RWPE1 (cell line): ENCODE results near the gene S1PR5.

Source experiments
- CTCF ChIA-PET: fragments of 350-600 bp; sonication (Branson Sonifier 250); formaldehyde crosslinking; extraction: SDS; loops from one replicate; lab custom pipeline; 2021; lab: Yijun Ruan, JAX
- POLR2A ChIA-PET: fragments of 400-600 bp; formaldehyde crosslinking; extraction: SDS; loops from one replicate; lab custom pipeline; 2020; ENCODE audit warnings: antibody characterized with exemption; ENCODE audit not compliant: low non-redundant PET; lab: Yijun Ruan, JAX
- DNase-seq: peaks from one replicate; pipeline ENCODE4 v3.0.0; 2012; ENCODE audit warnings: low spot score
- H3K27ac ChIP-seq: fragments of 450-650 bp; 2 replicates; pipeline ENCODE4 v1.5.1; 2017
- TF ChIP-seq, protein P1 (sequence below): fragments of 450-650 bp; conservative IDR thresholded peaks from 2 replicates; pipeline ENCODE4 v1.5.1; 2017; ENCODE audit warnings: low read depth, mild to moderate bottlenecking

Gene S1PR5, protein sequence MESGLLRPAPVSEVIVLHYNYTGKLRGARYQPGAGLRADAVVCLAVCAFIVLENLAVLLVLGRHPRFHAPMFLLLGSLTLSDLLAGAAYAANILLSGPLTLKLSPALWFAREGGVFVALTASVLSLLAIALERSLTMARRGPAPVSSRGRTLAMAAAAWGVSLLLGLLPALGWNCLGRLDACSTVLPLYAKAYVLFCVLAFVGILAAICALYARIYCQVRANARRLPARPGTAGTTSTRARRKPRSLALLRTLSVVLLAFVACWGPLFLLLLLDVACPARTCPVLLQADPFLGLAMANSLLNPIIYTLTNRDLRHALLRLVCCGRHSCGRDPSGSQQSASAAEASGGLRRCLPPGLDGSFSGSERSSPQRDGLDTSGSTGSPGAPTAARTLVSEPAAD

DNA sequence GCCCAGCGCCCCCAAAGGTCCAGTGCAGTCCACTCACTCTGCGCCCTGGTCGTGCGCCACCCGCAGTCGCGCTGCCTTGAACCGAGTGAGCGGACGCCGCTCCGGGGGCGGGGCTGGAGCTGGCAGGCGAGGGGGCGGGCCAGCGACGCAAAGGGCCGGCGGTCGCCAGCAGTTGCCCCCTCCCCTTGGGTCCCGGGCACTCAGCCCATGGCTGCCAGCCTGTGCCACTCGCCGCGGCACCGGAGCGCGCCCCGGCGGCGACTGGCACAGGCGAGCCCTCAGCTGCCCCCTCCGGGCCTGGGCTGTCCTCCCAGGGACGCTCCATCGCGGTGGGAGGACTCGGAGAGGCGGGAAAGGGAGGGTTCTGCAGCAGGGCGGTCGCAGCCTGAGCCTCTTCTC lies at the start of gene S1PR5:
Gene S1PR5, minus strand, starts transcription at position 87 of the 399 bp plus-strand sequence. CDS start 2,436 bp downstream, outside the sequence.
- ChIA-PET POLR2A (interaction anchor here (0.7 to 1.0 kb wide), 3 partner anchors 9 to 35 kb away, joined by 3 to 5 read pairs (median 4); no protein-coding TSS in a partner anchor), CTCF (interaction anchor here (0.6 to 2.0 kb wide), 5 partner anchors 9 to 187 kb away, joined by 3 to 8 read pairs (median 5); no protein-coding TSS in a partner anchor)
- peak within 1 kb of the TSS; percentile 91 for H3K27ac ChIP-seq
- TF ChIP-seq, protein P1, sequence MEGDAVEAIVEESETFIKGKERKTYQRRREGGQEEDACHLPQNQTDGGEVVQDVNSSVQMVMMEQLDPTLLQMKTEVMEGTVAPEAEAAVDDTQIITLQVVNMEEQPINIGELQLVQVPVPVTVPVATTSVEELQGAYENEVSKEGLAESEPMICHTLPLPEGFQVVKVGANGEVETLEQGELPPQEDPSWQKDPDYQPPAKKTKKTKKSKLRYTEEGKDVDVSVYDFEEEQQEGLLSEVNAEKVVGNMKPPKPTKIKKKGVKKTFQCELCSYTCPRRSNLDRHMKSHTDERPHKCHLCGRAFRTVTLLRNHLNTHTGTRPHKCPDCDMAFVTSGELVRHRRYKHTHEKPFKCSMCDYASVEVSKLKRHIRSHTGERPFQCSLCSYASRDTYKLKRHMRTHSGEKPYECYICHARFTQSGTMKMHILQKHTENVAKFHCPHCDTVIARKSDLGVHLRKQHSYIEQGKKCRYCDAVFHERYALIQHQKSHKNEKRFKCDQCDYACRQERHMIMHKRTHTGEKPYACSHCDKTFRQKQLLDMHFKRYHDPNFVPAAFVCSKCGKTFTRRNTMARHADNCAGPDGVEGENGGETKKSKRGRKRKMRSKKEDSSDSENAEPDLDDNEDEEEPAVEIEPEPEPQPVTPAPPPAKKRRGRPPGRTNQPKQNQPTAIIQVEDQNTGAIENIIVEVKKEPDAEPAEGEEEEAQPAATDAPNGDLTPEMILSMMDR: no peak
- DNase-seq: no peak

DNA sequence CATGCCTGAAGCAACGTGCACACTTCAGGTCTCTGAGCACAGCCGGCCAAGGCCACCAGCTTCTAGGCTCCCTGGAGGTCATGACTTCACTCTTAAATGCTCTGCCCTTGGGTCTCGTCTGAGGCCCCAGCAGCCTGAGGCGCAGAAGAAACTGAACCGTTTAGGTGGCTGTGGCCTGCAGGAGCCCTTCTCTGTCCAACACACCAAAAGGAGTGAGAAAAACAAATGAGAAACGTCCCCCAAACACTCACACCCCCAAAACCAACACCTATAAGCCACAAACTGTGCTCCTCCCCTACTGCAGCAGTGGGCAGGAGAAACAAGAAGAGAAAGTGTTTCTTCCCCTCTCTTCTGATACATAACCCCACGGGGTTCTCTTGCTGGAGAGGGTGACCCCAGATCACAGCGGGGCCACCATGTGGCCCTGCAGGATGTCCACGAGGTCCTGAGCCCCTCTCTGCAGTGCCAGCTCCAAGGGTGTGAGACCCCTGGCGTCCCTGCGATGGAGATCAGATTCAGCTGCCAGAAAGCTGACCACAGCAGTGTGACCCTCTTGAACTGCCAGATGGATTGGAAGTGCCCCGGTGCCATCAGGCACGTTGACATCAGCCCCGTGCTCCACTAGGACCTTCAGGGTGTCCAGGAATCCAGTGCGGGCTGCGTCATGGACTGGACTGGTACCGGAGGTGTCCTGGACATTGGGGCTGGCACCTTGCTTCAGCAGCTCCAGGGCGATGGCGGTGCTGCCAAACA lies 49.6 kb upstream of the S1PR5 start:
- POLR2A ChIA-PET: no interaction called here
- DNase-seq: no peak
- TF ChIP-seq, protein P1: no peak
- CTCF ChIA-PET: interaction anchor here (0.8 to 1.9 kb wide), 2 partner anchors 78 to 149 kb away, joined by 3 to 7 read pairs; no protein-coding TSS in a partner anchor
- peak overlapping the region; percentile 89 for H3K27ac ChIP-seq

DNA sequence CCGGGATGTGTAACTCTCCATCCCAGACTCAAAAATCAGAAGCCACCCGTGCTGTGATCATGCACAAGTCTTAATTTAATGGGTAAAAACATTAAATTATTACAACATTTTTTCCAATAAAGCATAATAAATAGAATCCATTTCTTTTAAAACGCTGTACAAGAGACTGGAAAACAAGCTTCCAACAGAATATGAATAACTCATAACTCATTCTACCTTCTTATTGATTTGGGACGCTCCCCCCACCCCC lies 49.1 kb upstream of the S1PR5 start:
- no peak for DNase-seq
- H3K27ac ChIP-seq: peak overlapping the region; percentile 89
- POLR2A ChIA-PET: interaction anchor here (0.7 to 0.8 kb wide), 2 partner anchors 30 to 66 kb away, joined by 3 to 9 read pairs; no protein-coding TSS in a partner anchor
- TF ChIP-seq, protein P1: no peak
- CTCF ChIA-PET: interaction anchor here (0.6 to 0.8 kb wide), 2 partner anchors 23 to 149 kb away, joined by 3 read pairs; no protein-coding TSS in a partner anchor

DNA sequence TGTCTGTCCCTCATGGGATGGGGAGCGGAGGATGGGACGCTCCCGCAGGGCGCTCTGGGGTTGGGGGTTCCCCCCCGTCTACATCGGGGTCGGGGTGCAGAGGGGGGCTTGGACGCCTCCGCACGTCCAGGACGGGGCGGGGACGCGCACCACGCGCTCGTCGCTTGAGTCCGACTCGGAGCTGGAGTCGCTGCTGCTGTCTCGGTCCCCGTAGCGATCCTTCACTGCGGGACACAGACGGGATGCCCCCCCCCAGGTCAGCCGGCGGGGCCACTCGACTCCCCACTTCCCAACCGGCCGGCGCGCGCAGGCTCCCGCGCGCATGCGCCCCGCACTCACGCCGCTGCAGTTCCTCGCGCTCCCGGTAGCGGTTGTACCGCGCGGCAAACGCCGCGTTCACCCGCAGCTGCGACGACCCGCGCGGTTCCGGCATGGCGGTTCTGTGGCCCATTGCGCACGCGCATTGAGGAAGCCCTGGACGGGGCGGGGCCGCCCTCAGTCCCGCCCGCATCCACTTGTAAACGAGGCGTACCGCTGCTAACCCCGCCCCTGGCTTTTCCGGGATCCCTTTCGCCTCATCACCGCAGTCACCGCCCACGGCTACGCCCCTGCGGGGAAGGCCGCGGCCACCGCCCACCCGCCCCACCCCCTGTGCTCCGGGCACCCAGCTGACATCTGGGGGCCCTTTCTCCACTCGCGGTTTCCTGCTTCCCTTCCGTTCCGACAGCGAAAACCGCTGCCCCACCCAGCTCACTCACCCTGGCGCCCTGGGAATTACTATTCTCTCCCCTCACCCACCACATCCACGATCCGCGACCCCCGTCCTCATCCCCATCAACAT lies 48.5 kb upstream of the S1PR5 start, which contains the start of gene KRI1:
Gene KRI1, minus strand, starts transcription at position 444 of the 841 bp plus-strand sequence. Its CDS starts 11 bp downstream, at position 433.
- POLR2A ChIA-PET: interaction anchor here (0.7 to 0.8 kb wide), 2 partner anchors 30 to 66 kb away, joined by 3 to 9 read pairs; no protein-coding TSS in a partner anchor
- TF ChIP-seq, protein P1: no peak
- CTCF ChIA-PET: interaction anchor here (0.6 to 0.8 kb wide), 2 partner anchors 23 to 148 kb away, joined by 3 read pairs; no protein-coding TSS in a partner anchor
- peak; percentile 100 for DNase-seq
- peak within 1 kb of the TSS; percentile 89 for H3K27ac ChIP-seq

DNA sequence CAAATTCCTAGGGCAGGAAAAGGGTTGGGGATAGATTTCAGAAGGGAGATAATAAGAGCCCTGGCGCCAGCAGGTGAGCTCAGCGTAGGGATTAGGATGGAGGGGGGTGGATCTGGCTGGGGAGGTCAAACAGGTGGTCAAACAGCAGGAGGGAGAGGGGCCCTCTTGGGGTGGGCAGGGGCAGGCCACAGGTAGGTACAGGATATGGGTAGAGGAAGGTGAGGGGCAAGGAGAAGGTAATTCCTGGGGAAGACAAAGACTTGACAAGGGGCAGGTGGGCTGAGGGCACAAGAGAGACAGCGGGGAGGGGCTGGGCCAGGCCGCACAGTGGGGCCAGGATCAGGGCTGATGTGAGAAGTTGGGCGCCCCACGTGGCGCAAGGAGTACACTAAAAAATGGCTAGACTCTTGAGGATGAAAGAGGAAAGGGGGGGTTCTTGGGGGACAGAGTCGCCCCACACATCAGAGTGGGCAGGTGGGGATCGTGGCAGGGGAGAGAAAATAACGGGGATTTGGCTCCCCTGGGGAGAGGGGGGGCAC lies 47.9 kb upstream of the S1PR5 start:
- TF ChIP-seq, protein P1: peak; percentile 61
- ChIA-PET POLR2A (no interaction called here), CTCF (interaction anchor here (0.6 kb wide), 2 partner anchors 9 to 13 kb away, joined by 4 read pairs; no protein-coding TSS in a partner anchor)
- peak overlapping the region; percentile 89 for H3K27ac ChIP-seq
- DNase-seq: peak; percentile 66
